H1 (cell line): ENCODE measurements around the gene LRRC56. TPM values are rescaled to one million over a fixed set of nuclear protein-coding genes. Genes with fewer than 3 reads are reported as not detected.

Experiments
- CTCF ChIA-PET: fragments of 300-600 bp; sonication (Branson Sonifier 250); formaldehyde crosslinking; loops from one replicate; lab custom pipeline; 2021; ENCODE audit not compliant: partially characterized antibody; lab: Charles Lee
- POLR2A ChIA-PET: fragments of 300-600 bp; sonication (Branson Sonifier 250); formaldehyde crosslinking; loops from one replicate; lab custom pipeline; 2021; ENCODE audit warnings: inconsistent platforms; ENCODE audit not compliant: partially characterized antibody; lab: Charles Lee
- DNase-seq, 2 experiments: peaks; one replicate each; pipeline versions ENCODE4 v3.0.0 to v3.0.0-alpha.2; 2010 to 2022; ENCODE audit warnings: low spot score in 2 of 2, low read depth in 1 of 2, mixed read lengths in 1 of 2
- FAIRE-seq: peaks from 2 replicates; lab custom pipeline; 2011; peaks lifted over from hg19 to GRCh38; lab: Jason Lieb, UNC
- H2AFZ ChIP-seq: 2 replicates; pipeline ENCODE4 v1.8.1; 2012; ENCODE audit warnings: low read length, inconsistent platforms
- H2AK5ac ChIP-seq: 2 replicates; pipeline ENCODE4 v1.6.1; 2013; ENCODE audit warnings: low read depth, low read length
- H2BK120ac ChIP-seq: replicated peaks from 2 replicates; pipeline ENCODE3; 2013; ENCODE audit warnings: low read depth, low read length, inconsistent platforms
- H2BK12ac ChIP-seq: 2 replicates; pipeline ENCODE4 v1.6.1; 2013; ENCODE audit warnings: low read depth, low read length
- H2BK15ac ChIP-seq: 2 replicates; pipeline ENCODE4 v1.6.1; 2013; ENCODE audit warnings: low read length
- H2BK20ac ChIP-seq: 2 replicates; pipeline ENCODE4 v1.6.1; 2013; ENCODE audit warnings: low read length
- H2BK5ac ChIP-seq: 2 replicates; pipeline ENCODE4 v1.6.1; 2013; ENCODE audit warnings: low read depth, low read length
- H3K14ac ChIP-seq: 2 replicates; pipeline ENCODE4 v1.6.1; 2013; ENCODE audit warnings: inconsistent platforms; ENCODE audit not compliant: insufficient read length
- H3K18ac ChIP-seq: 2 replicates; pipeline ENCODE4 v1.6.1; 2013; ENCODE audit warnings: low read length; ENCODE audit errors: extremely low read depth
- H3K23ac ChIP-seq: 2 replicates; pipeline ENCODE4 v1.6.1; 2013; ENCODE audit warnings: inconsistent platforms; ENCODE audit not compliant: insufficient read length
- H3K23me2 ChIP-seq: 2 replicates; pipeline ENCODE4 v1.6.1; 2013; ENCODE audit warnings: low read depth, low read length
- H3K27ac ChIP-seq: 2 replicates; pipeline ENCODE4 v1.6.1; 2011; ENCODE audit warnings: low read depth, low read length, inconsistent platforms
- H3K27me3 ChIP-seq, 4 experiments: replicated peaks in 1 of 4; 1 replicate in 1 of 4; 2 replicates in 3 of 4; pipeline versions ENCODE4 v1.6.1 to v1.8.1; 2011 to 2013; ENCODE audit warnings: low read length in 3 of 4, mild to moderate bottlenecking in 3 of 4, inconsistent platforms in 2 of 4, mixed read lengths in 2 of 4, moderate library complexity in 1 of 4; ENCODE audit not compliant: control insufficient read depth in 3 of 4, insufficient read depth in 3 of 4; ENCODE audit errors: extremely low read depth in 1 of 4
- H3K36me3 ChIP-seq, 4 experiments: 2 replicates each; pipeline versions ENCODE4 v1.6.1 to v1.8.1; 2011 to 2013; ENCODE audit warnings: mild to moderate bottlenecking in 4 of 4, low read length in 3 of 4, moderate library complexity in 2 of 4, control low read depth in 1 of 4, inconsistent platforms in 1 of 4; ENCODE audit not compliant: insufficient read depth in 4 of 4, control insufficient read depth in 2 of 4
- H3K4ac ChIP-seq: replicated peaks from 2 replicates; pipeline ENCODE3; 2013; ENCODE audit warnings: low read length, low read depth, mixed read lengths, inconsistent platforms; ENCODE audit not compliant: insufficient read length
- H3K4me1 ChIP-seq, 4 experiments: replicated peaks in 1 of 4; 1 replicate in 1 of 4; 2 replicates in 3 of 4; pipeline versions ENCODE4 v1.6.1 to v1.8.1; 2011 to 2013; ENCODE audit warnings: low read length in 3 of 4, inconsistent platforms in 2 of 4, mixed read lengths in 1 of 4; ENCODE audit not compliant: insufficient read depth in 4 of 4, control insufficient read depth in 3 of 4
- H3K4me2 ChIP-seq, 2 experiments: 2 replicates each; pipeline versions ENCODE4 v1.6.1 to v1.8.1; 2011 to 2013; ENCODE audit warnings: low read depth in 2 of 2, low read length in 2 of 2, control low read depth in 1 of 2, inconsistent platforms in 1 of 2, mild to moderate bottlenecking in 1 of 2; ENCODE audit not compliant: insufficient read depth in 1 of 2
- H3K4me3 ChIP-seq, 4 experiments: fragments of 200-600, 300-600 bp in 1 of 4; sonication (generic), shearing (Covaris generic), sonication (Bioruptor Twin) in 1 of 4; 2 replicates each; pipeline versions ENCODE4 v1.5.1 to v1.8.1; 2011 to 2016; ENCODE audit warnings: low read length in 4 of 4, low read depth in 3 of 4, control low read depth in 2 of 4, inconsistent platforms in 2 of 4, mild to moderate bottlenecking in 2 of 4, mixed read lengths in 1 of 4, moderate library complexity in 1 of 4; ENCODE audit not compliant: insufficient read depth in 2 of 4; ENCODE audit errors: extremely low read depth in 1 of 4
- H3K56ac ChIP-seq: replicated peaks from 2 replicates; pipeline ENCODE3; 2013; ENCODE audit warnings: low read depth, mild to moderate bottlenecking, mixed read lengths, low read length, inconsistent platforms; ENCODE audit not compliant: insufficient read length
- H3K79me1 ChIP-seq: 2 replicates; pipeline ENCODE4 v1.6.1; 2013; ENCODE audit warnings: low read depth, low read length, control low read depth
- H3K79me2 ChIP-seq, 2 experiments: 2 replicates each; pipeline versions ENCODE4 v1.6.1 to v1.8.1; 2012 to 2013; ENCODE audit warnings: low read length in 2 of 2, mild to moderate bottlenecking in 2 of 2, inconsistent platforms in 1 of 2; ENCODE audit not compliant: insufficient read depth in 2 of 2, control insufficient read depth in 1 of 2
- H3K9ac ChIP-seq, 4 experiments: replicated peaks in 1 of 4; 1 replicate in 1 of 4; 2 replicates in 3 of 4; pipeline versions ENCODE4 v1.6.1 to v1.8.1; 2011 to 2013; ENCODE audit warnings: low read depth in 3 of 4, low read length in 3 of 4, control low read depth in 2 of 4, mild to moderate bottlenecking in 2 of 4, moderate library complexity in 2 of 4, inconsistent platforms in 1 of 4; ENCODE audit errors: extremely low read depth in 1 of 4
- H3K9me3 ChIP-seq, 2 experiments: 2 replicates each; pipeline versions ENCODE4 v1.6.1 to v1.8.1; 2012 to 2013; ENCODE audit warnings: mild to moderate bottlenecking in 2 of 2, moderate library complexity in 2 of 2, control low read depth in 1 of 2, inconsistent platforms in 1 of 2, low read depth in 1 of 2, low read length in 1 of 2, mixed read lengths in 1 of 2; ENCODE audit not compliant: insufficient read depth in 2 of 2
- H4K20me1 ChIP-seq, 2 experiments: replicated peaks in 1 of 2; 2 replicates each; pipeline versions ENCODE3 to v1.8.1; 2011 to 2013; ENCODE audit warnings: inconsistent platforms in 2 of 2, low read length in 2 of 2, mild to moderate bottlenecking in 1 of 2; ENCODE audit not compliant: insufficient read depth in 2 of 2, control insufficient read depth in 1 of 2
- H4K5ac ChIP-seq: 2 replicates; pipeline ENCODE4 v1.6.1; 2013; ENCODE audit warnings: low read length, low read depth, mixed read lengths, inconsistent platforms; ENCODE audit not compliant: insufficient read length
- H4K8ac ChIP-seq: 2 replicates; pipeline ENCODE4 v1.8.0; 2013; ENCODE audit warnings: mild to moderate bottlenecking, moderate library complexity, low read length, inconsistent platforms; ENCODE audit not compliant: insufficient read depth; ENCODE audit errors: extremely low read depth
- H4K91ac ChIP-seq: replicated peaks from 2 replicates; pipeline ENCODE3; 2013; ENCODE audit warnings: low read length, mixed read lengths, inconsistent platforms; ENCODE audit not compliant: insufficient read length
- ATF2 ChIP-seq: IDR thresholded peaks from 2 replicates; pipeline ENCODE4 v1.6.1; 2012; ENCODE audit warnings: low read length, inconsistent platforms
- BACH1 ChIP-seq: IDR thresholded peaks from 2 replicates; pipeline ENCODE4 v1.6.1; 2012; ENCODE audit warnings: low read length, improper control_type of control experiment
- BCL11A ChIP-seq, 2 experiments: IDR thresholded peaks; one replicate each; pipeline ENCODE4 v1.6.1; 2011; ENCODE audit warnings: low read depth in 2 of 2, low read length in 2 of 2, mild to moderate bottlenecking in 2 of 2
- CEBPB ChIP-seq: IDR thresholded peaks from 2 replicates; pipeline ENCODE4 v1.6.1; 2012; ENCODE audit warnings: low read depth, low read length
- CREB1 ChIP-seq: IDR thresholded peaks from 2 replicates; pipeline ENCODE4 v1.6.1; 2012; ENCODE audit warnings: inconsistent platforms
- HDAC2 ChIP-seq, 2 experiments: fragments of 300-600 bp in 1 of 2; sonication (generic) in 1 of 2; IDR thresholded peaks; 2 replicates each; pipeline ENCODE4 v1.6.1; 2011 to 2012; ENCODE audit warnings: low read depth in 2 of 2, low read length in 2 of 2, mild to moderate bottlenecking in 2 of 2, moderate library complexity in 2 of 2, borderline replicate concordance in 1 of 2, inconsistent platforms in 1 of 2
- KDM4A ChIP-seq: IDR thresholded peaks from one replicate; pipeline ENCODE4 v1.7.1; 2012; ENCODE audit warnings: low read depth, mild to moderate bottlenecking, moderate library complexity, low read length, inconsistent platforms; ENCODE audit not compliant: severe bottlenecking
- POU5F1 ChIP-seq: IDR thresholded peaks from 2 replicates; pipeline ENCODE4 v1.6.1; 2011; ENCODE audit warnings: low read depth, mild to moderate bottlenecking, low read length, moderate library complexity
- SAP30 ChIP-seq: fragments of 300-600 bp; sonication (generic); IDR thresholded peaks from 2 replicates; pipeline ENCODE4 v1.7.1; 2012; ENCODE audit warnings: low read length, moderate library complexity, mild to moderate bottlenecking, inconsistent platforms; ENCODE audit not compliant: insufficient read depth, insufficient replicate concordance
- SIRT6 ChIP-seq: IDR thresholded peaks from one replicate; pipeline ENCODE4 v1.7.1; 2012; ENCODE audit warnings: low read length, inconsistent platforms
- SIX5 ChIP-seq: IDR thresholded peaks from 2 replicates; pipeline ENCODE4 v1.6.1; 2011; ENCODE audit warnings: mild to moderate bottlenecking, low read depth, low read length
- SP1 ChIP-seq: IDR thresholded peaks from 2 replicates; pipeline ENCODE4 v1.6.1; 2011; ENCODE audit warnings: low read depth, low read length
- TEAD4 ChIP-seq: IDR thresholded peaks from 2 replicates; pipeline ENCODE4 v1.6.1; 2012; ENCODE audit warnings: low read depth, low read length, inconsistent platforms, mixed read lengths
- WGBS, 2 experiments: shearing (Covaris generic) in 1 of 2; methylation state at CpG; one replicate each; pipeline versions ENCODE4 v1.1.6 to v1.1.7; 2013 to 2015; ENCODE audit warnings: low lambda C conversion rate in 2 of 2, mixed read lengths in 2 of 2, inconsistent platforms in 1 of 2, low coverage in 1 of 2, missing lambda C conversion rate in 1 of 2; ENCODE audit not compliant: insufficient replicate concordance in 2 of 2, insufficient coverage in 1 of 2, insufficient read length in 1 of 2; ENCODE audit errors: extremely low coverage in 1 of 2, missing lambda C conversion rate in 1 of 2; 5-methylcytosine and 5-hydroxymethylcytosine counted together
- polyA plus RNA-seq, 7 experiments: library from polyadenylated mRNA; depleted of rRNA in 3 of 7; stranded (reverse) in 5 of 7; unstranded in 2 of 7; fragments of >200 nt in 5 of 7; fragments of 200-250 nt in 2 of 7; gene quantifications; 1 replicate in 5 of 7; 2 replicates in 1 of 7; 4 replicates in 1 of 7; pipeline versions ENCODE4 v1.2.1 to v1.2.3, GENCODE V29; 2011 to 2013; ENCODE audit warnings: missing spikeins in 2 of 7, mixed read lengths in 2 of 7
- total RNA-seq: library from RNA; stranded (reverse); fragmentation: NEBNext Ultra II Directional; extraction: Animal tissue kit (Norgen Biotek cat#: 25700); gene quantifications from 2 replicates; pipeline ENCODE4 v1.2.1, GENCODE V29; 2021

The LRRC56 gene
- total and polyA plus RNA-seq, 2 of the 8 experiments (the other 6 are each of a cell fraction or from before 2014, with no cell fraction given): 0.94 to 1.9 TPM

- Histone ChIP-seq H3K79me1 (no peaks in the 10 kb centered on the region), H2BK5ac (no peak overlapping the region), H3K9me3 (no peaks in the 10 kb centered on the region), H3K36me3 (no peaks in the 10 kb centered on the region), H4K20me1 (no peaks in the 10 kb centered on the region), H3K4me3 (no peak overlapping the region), H3K23ac (no peak overlapping the region), H2BK120ac (no peak overlapping the region), H3K9ac (no peak overlapping the region), H2AK5ac (no peak overlapping the region), H3K18ac (no peak overlapping the region), H2AFZ (no peak overlapping the region), H2BK12ac (no peak overlapping the region), H3K56ac (no peak overlapping the region), H3K4me1 (peaks cover 0 to 21% (median 5%) of the 10 kb centered on the region in 4 experiments; a peak in 4 of 7 replicates), H3K79me2 (no peaks in the 10 kb centered on the region), H3K4ac (no peak overlapping the region), H3K27me3 (peaks cover 13 to 29% (median 26%) of the 10 kb centered on the region in 4 experiments), H3K14ac (no peak overlapping the region), H3K27ac (no peak overlapping the region), H2BK15ac (0 out of 2 replicates have a peak overlapping the region, but pooled peaks have one; percentile 61), H4K91ac (no peak overlapping the region), H3K4me2 (0 out of 4 replicates have a peak overlapping the region, but pooled peaks of 1 of the 2 experiments have one; percentile 66), H2BK20ac (no peak overlapping the region), H3K23me2 (peaks cover 8% of the 10 kb centered on the region; the same call in 1 of the 2 replicates), H4K8ac (no peak overlapping the region), H4K5ac (no peak overlapping the region)
- FAIRE-seq: no peak
- WGBS, 2 experiments: 91% methylated on average over 8 of the region's 11 CpGs; no CpG with 5 or more reads in 1 of the 2 experiments
- CTCF ChIA-PET: interaction anchor here (1.2 to 3.8 kb wide), 9 partner anchors 10 to 200 kb away, joined by 3 to 21 read pairs (median 5); no protein-coding TSS in a partner anchor
- POLR2A ChIA-PET: interaction anchor here (0.6 to 1.7 kb wide), 8 partner anchors 9 to 276 kb away, joined by 3 to 4 read pairs (median 3); no protein-coding TSS in a partner anchor
- no peak for DNase-seq
- TF ChIP-seq SP1: no peak
- no peak for TF ChIP-seq BACH1
- no peak for TF ChIP-seq KDM4A
- no peak for TF ChIP-seq SIX5
- no peak for TF ChIP-seq TEAD4
- TF ChIP-seq SAP30: no peak
- no peak for TF ChIP-seq SIRT6
- TF ChIP-seq POU5F1: no peak
- TF ChIP-seq HDAC2 (IDR thresholded peaks at IDR 0.05; ENCODE audit: borderline replicate concordance in 1 of 2, low read depth in 2 of 2, low read length in 2 of 2): no peak
- TF ChIP-seq ATF2: no peak
- no peak for TF ChIP-seq CEBPB
- no peak for TF ChIP-seq BCL11A (IDR thresholded peaks at IDR 0.05; ENCODE audit: low read depth in 2 of 2, low read length in 2 of 2)
- TF ChIP-seq CREB1: no peak
Measured at GRCh38 chr11:553988-554340, 16.6 kb downstream of the LRRC56 start.
